NCI-H1436 (cell line): ENCODE measurements around the gene TRIM33.
"Not testable (repeated sequence)": the region's sequence is repeated elsewhere in the genome, so short reads cannot be mapped to it uniquely, and the experiment has no call there.

Source experiments
- DNase-seq: peaks from one replicate; lab custom pipeline; 2025; lab: John Stamatoyannopoulos, UW

Gene TRIM33

DNA sequence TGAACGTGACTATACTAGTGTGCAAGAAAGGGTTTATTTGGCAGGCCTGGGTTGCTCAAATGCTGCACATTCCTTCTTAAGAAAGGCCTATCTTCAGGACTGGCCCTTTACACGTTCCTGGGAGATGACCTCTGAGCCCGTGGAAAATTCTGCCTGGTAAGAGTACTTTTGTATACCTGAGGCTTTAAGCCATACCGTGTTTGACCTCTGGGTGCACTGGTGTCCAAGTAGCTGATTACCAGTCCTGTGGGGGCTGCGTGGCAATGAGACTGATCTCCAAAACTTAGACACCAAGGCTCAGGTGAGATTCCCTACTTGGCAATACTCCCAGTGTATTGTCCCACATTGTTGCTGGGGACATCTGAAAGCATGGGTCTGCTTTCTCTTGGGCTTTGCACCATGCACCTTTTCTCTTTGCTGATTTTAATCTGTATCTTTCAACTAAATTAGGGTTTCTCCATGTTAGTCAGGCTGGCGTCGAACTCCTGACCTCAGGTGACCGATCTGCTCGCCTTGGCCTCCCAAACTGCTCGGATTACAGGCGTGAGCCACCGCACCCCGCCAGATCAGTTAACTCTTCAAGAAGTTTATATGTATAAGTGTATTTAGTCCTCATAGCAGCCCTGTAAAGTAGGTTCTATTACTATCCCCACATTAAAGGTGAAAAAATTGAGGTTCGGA lies 44.5 kb downstream of the TRIM33 start:
- no peak for DNase-seq

GRCh38 chr1:114462963-114463362 lies 48.0 kb downstream of the TRIM33 start:
- no peak for DNase-seq

GRCh38 chr1:114462341-114462740 lies 48.7 kb downstream of the TRIM33 start:
- no peak for DNase-seq

DNA sequence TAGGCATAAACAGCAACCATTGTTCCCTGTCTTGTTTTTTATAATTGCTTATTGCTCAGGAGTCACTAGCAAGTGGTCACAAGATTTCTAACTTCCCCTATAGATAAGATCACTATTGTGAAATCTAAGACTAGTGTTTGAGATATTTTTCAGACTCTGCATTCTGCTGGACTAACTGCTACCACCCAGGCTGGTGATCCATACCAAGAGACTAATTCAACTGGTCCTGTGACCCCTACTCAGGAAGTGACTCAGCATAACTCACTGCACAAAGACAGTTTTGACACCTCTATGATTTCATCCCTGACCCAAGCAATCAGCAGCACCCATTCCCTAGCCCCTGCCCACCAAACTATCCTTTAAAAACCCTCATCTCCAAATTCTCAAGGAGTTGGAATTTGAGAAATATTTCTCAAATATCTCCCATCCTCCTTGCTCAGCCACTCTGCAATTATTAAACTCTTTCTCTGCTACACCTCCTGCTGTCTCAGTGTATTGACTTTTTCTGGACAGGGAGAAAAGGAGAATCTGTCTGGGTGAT lies 52.7 kb downstream of the TRIM33 start:
- no peak for DNase-seq

DNA sequence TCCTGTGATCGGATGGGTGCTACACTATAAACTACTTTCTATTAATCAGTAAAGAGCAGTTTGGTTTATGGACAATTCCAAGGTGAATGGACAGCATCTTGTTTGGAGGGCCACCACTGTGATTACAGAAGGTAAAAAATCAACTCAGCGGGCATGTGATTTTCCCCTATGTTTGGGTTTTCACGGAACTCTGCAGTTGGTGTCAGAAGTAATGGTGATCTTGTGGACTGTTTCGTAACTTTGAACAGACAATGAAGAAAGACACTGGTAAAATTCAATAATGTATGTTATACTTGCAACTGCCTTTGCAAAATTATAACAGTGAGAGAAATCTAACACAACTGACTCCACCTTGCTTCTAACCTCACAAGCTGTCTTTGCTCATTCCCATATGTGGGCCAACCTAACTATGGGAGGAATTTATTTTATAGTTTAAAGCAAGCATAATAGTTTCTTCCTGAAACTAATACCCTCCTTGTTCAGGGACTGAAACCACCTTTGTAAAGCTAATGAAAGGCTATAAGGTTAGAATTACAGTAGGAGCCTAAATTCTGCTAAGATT lies 53.2 kb downstream of the TRIM33 start:
- DNase-seq: no peak

- no peak for DNase-seq
Observed at GRCh38 chr1:114456586-114456985, 54.4 kb downstream of the TRIM33 start.

DNA sequence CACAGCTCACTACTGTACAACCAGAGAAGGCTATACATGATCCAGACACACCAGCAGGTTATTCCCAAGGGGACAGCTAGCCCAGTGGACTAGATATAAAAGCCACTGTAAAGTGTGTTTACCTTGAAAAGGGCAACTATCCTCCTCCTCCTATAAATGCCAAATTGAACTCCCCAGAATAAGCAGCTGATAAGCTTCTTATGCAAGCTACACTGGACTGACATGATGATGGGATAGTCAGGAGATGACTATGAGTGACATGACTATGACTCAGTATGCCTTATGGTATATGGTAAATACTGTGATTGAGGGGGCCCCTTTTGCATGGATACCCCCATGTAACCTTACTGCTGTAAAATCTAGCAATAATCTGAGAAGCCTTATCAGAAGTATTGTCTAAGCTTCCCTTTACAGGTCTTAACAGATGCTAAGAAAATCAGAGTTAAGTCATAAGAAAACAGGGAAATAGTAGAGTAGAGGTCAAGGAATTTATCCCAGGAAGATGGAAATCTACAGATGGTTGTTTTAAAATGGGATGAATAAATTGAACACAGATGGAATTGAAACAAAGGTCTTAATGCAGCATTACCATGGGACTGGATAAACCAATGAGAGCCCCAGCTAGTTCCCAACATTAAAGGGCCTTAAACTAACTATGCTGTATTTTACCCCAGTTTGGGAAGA lies 55.8 kb downstream of the TRIM33 start:
- DNase-seq: no peak

DNA sequence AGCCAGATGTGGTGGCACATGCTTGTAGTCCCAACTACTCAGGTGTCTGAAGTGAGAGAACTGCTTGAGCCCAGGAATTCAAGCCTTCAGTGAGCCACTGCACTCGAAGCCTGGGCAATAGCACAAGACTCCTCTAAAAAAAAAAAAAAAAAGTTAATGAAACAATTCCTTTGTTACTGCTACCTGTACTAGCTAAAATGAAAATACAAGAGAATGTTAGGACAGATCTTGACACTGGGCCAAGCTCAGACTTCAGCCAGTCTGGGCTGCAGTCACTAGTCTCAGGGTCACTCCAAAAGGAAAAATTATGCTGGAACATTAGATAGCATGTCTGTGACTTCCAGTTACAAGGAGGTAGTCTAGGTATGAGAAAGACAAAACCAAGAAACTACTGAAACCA lies 56.5 kb downstream of the TRIM33 start:
- DNase-seq: no peak

- no peak for DNase-seq
Observed at GRCh38 chr1:114453361-114453784, 57.6 kb downstream of the TRIM33 start.

- no peak for DNase-seq
Observed at GRCh38 chr1:114448370-114449036, 62.5 kb downstream of the TRIM33 start.

DNA sequence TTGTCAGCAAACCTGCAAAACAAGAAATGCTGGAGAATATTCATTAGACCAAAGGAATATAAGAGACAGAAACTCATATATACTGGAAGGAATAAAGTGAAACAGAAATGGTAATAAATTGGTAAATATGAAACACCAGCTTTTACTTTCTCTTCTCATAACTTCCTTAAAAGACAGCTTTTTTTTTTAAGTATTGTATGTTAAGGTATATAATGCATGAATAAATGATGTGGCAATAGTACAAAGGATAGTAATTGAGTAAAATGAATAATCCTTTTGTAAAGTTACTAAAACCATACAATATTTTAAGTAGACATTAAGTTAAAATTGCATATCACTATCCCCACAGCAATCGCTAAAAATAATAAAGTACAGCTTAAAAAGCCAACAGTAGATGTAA lies 64.8 kb downstream of the TRIM33 start:
- no peak for DNase-seq

DNA sequence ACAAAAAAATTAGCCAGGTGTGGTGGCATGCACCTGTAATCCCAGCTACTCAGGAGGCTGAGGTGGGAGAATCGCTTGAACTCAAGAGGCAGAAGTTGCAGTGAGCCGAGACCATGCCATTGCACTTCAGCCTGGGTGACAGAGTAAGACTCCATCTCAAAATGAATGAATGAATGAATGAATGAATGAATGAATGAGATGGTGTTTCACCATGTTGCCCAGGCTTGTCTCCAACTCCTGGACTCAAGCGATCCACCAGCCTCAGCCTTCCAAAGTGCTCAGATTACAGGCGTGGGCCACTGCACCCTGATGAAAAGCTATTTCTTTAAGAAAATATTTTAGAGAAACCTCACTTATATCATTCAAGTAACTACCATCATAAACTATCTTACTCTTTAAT lies 67.8 kb downstream of the TRIM33 start:
- DNase-seq: not testable (repeated sequence)

- no peak for DNase-seq
Observed at GRCh38 chr1:114441332-114441731, 69.7 kb downstream of the TRIM33 start.

- DNase-seq: no peak
Observed at GRCh38 chr1:114439369-114439768, 71.6 kb downstream of the TRIM33 start.

- DNase-seq: no peak
Observed at GRCh38 chr1:114437812-114438211, 73.2 kb downstream of the TRIM33 start.

DNA sequence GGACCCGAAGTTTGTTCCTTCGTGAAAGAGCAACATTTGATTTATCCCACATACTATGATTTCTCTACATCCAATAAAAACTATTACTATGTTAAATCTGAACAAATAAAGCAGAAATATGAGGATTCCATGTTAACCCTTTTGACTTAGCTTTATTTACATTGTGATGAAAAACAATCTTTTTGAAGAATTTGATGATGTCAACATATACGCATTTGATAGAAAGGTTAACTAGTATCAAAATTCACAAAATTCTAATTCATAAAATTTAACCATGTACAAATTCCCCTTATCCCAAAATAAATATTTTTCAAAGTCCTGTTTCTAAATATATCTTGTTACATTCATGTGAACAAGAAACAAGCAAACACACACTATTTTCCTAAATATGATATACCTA lies 74.2 kb downstream of the TRIM33 start:
- no peak for DNase-seq

GRCh38 chr1:114435088-114435715 lies 75.8 kb downstream of the TRIM33 start:
- no peak for DNase-seq

DNA sequence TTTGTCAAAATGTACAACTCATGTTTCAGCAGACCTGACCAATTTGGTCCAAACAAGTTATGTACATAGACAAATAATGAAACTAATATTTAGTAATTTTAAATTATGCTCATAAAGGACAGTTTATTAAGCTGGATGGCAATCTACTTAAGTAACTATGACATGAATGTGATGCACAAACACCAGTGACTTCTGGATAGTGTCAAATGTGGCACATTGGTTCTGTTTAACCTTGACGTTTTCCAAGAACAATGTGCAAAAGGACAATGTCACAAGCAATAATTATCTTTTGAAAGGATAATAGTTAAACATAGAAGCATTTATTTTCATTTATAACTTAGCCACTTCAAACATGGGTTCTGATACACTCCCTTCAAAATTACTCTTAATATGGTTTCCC lies 80.0 kb downstream of the TRIM33 start:
- DNase-seq: no peak

DNA sequence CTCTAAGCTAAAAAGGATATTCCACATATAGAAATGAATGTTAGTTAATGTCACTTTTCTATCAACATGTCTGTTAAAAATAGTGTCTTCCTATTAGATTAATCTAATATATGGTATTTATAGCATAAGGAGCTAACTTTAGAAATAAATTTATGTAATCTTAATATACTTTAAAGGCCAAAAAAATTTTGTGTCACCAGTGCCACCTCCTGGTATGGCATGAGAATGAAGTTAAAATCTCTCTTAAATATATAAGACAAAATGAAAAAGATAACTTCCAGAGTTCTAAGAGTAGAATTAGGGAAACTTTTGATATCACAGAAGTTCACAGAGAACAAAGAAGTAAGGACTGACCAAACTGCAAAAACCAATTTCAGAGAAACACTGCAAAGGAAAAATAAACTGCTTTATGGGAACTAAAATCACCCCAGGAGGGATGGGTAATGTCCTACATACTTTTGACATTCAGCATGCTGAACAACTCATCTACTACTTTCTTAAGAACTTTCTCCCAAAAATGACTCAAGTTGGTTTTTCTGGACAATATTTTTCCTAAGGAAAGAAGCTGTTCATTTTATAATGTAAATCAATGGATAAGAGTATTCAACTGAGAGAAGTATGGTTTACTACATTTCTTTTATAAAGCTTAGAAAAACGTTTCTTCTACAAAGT lies 82.8 kb downstream of the TRIM33 start:
- DNase-seq: no peak

DNA sequence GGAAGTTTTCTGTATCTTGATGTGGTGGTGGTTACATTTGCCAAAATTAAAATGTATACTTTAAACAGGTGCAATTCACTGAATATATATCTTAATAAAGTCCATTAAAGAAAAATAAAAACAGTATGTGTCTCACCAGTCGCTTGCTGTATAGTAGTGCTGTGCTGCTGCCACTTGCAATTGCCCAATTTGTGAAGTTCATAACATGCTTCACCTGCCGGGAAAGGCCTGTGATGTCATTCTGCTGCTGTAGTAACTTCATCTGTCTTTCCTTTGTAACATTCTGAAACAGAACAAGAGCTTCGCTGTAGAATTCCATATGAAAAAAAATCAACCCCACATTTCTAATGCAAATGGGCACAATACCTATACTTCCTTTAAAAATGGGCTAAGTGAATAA lies 83.4 kb downstream of the TRIM33 start:
- DNase-seq: no peak

GRCh38 chr1:114423455-114423854 lies 87.5 kb downstream of the TRIM33 start:
- DNase-seq: no peak

DNA sequence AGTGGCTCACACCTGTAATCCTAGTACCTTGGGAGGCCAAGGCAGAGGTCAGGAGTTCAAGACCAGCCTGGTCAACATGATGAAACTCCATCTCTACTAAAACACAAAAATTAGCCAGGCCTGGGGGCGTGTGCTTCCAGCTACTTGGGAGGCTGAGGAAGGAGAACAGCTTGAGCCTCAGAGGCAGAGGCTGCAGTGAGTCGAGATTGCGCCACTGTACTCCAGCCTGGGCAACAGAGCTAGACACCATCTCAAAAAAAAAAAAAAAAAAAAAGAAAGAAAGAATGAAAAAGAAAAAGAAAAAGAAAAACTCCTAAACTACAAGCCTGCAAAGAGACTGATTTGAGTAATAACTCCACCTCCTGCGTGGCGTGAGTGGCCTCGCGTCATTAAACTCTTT lies 92.1 kb downstream of the TRIM33 start:
- DNase-seq: not testable (repeated sequence)
